Bronchial smooth muscle cell (primary cell): ENCODE measurements around the gene BET1. TPM values are rescaled to one million over a fixed set of nuclear protein-coding genes. Genes with fewer than 3 reads are reported as not detected.

Experiments
- total RNA-seq: library from RNA; depleted of rRNA; stranded (reverse); fragments of >200 nt; gene quantifications from 2 replicates; pipeline ENCODE4 v1.2.1, GENCODE V29; 2014

Gene BET1
- total RNA-seq = 18.9 and 30.9 TPM in 2 replicates

GRCh38 chr7:94004024-94004951 is at the start of gene BET1:
Gene BET1, minus strand, starts transcription at chr7:94004355. Its CDS starts 139 bp downstream, at chr7:94004216.

Other genes starting within 250 kb of the BET1 start
- 1.9 and 26.3 TPM in 2 replicates for gene TFPI2, start 113.6 kb downstream of the BET1 start, total RNA-seq
- gene GNGT1, start 97.8 kb downstream of the BET1 start, total RNA-seq = not detected in 2 replicates
- 11.2 and 34.5 TPM in 2 replicates for gene GNG11, start 82.6 kb downstream of the BET1 start, total RNA-seq